Measurements from ENCODE around the gene JAK2. TPM values are rescaled to one million over a fixed set of nuclear protein-coding genes. Genes with fewer than 3 reads are reported as not detected.
"Not testable (repeated sequence)": the region's sequence is repeated elsewhere in the genome, so short reads cannot be mapped to it uniquely, and the experiment has no call there.

JAK2 gene
- 10 to 100 TPM; 10.8 to 17.0 (median 12.8) TPM for polyA plus RNA-seq (ENCODE audit: insufficient read length in 10 of 10)
- long read RNA-seq, donor 1 = 0 reads
- long read RNA-seq, donor 2, partial matches to known transcripts = 0 of 1 reads
- long read RNA-seq, donor 2, other reads (novel, unspliced or antisense) = 0 of 1 reads
- long read RNA-seq, donor 3 = 0 reads
- long read RNA-seq, donor 4 = 0 reads
- long read RNA-seq, donor 5 = 0 reads
- long read RNA-seq, donor 6 = 0 reads
- long read RNA-seq, donor 7 = 0 reads
- long read RNA-seq, donor 8 = 0 reads
- long read RNA-seq, donor 9 = 0 reads

DNA sequence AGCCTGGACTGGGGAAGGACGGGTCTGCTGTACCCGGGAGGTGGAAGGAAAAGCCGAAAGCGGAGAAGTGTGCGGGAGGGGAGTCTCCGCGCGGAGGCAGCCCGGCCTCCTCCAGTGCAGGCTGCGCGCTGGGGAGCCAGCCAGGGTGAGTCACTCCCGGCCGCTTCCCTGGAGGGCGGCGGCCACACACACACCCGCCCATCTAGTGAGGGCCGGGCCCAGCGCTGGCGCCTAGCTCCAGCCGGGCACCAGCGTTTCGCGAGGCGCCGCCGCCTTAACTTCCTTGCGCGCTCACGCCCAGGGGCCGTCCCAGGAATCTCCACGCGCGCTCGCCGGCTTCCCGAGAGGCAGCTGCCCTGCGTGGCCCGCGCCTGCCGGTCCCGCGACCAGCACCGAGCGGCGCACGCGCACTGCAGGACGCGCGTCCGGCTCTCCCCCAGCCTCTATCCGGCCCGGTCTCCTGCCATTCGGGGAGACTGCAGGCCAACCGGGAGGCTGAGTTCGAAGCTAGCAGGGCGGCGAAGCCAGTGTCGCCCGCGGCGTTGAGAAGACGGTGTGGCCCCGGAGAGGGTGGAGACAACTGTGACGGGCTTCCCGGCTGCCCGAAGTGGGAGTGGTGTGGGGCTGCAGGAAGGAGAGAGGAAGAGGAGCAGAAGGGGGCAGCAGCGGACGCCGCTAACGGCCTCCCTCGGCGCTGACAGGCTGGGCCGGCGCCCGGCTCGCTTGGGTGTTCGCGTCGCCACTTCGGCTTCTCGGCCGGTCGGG is at the start of gene JAK2:
Gene JAK2 (plus strand): TSS at position 652 of the 765 bp plus-strand sequence. CDS start 36,716 bp downstream, outside the sequence.
- DNase-seq = peak; percentile 92 to 98 (median 93)

DNA sequence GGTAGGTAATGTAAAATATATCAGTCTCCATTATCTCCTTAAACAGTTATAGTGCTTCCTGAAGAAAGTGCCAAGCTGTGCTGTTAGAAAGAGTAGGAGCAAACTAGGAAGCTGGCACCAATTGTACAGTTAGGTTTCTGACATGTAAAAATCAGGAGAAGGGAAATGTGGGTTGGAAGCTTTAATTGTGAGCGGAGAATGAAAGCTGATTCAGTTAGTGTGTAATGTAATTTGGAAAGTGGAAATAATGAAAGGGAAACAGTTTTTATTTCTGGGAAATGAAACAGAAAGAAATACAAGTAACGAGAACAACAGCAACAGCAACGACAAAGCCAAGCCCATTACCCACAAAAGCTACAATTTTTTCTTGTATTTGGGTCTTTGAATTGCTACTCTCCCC is 48.8 kb upstream of the JAK2 start:
- no peak for DNase-seq

DNA sequence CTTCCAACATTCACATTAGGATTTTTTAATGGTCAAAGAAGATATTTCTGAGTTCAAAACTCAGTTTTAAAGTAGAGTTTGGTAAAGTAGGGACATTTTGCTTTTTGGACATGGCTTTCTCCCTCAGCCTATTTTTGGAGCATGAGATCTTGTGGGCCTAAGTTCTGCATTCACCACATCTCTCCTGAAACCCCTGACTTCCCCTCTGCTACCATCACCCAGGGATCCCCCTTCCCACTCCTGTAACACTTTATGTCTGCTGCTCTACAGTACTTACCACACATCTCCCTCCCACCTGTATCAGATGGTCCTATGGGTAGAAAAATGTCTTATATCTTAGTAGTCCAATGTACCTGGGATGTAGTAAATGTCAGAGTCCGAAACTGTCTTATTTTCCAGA is 48.2 kb upstream of the JAK2 start:
- no peak for DNase-seq

DNA sequence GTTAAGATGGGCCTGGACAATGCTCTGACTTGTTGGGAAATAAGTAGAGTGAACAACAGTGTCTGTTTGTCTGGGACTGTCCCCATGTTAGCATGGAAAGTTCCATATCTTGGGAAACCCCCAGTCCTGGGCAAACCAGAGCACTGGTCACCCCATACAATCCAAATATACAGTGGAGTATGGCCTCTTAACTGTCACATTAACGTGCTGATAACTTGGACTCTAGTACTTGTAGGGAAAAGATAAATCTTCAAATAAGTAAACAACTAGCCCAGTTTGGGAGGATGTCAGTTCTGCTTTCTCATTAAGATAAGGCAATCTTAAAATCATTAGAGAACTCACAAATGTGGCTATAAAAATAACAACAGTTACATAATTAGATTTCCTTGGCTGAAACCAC is 47.6 kb upstream of the JAK2 start:
- DNase-seq = no peak

DNA sequence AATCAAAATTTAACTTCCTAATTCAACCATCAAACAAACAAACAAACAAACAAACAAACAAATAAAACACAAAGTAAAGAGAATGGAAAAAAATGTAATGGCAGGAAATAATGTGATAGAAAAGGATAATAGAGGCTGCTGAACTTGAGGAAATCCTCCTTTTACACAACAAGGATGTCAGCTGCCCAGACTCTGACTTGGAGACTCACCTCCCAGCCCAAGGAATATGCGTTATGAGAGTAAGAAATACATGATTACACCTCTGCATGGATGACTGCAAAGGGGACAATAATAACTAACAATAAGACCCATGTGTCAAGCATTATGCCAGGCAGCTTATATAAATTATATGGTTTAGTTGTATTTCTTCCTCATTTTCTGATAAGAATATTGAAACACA is 46.6 kb upstream of the JAK2 start:
- DNase-seq = no peak

DNA sequence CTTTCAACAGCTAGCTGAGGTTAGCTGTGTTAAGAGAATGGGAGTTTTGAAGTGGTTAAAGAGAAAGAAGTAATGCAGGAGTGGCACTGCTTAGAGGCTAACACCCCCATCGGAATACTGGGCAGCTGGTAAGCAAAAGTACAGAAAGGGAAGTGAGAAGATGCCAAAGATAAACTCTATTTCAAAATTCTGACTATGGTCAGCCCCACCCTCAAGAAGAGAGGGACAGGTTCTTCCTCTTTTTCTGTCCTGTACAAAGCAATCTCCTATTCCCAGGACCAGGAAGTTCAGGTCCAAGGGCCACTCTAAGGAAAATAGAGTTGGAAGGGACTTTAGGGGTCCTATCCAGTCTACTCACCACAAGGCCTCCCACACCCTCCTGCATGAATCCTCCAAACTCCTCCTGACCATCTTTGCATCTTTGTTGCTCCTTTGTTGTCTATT is 45.9 kb upstream of the JAK2 start:
- peak in 2 of 3 donors; percentile 7 to 24 for DNase-seq

DNA sequence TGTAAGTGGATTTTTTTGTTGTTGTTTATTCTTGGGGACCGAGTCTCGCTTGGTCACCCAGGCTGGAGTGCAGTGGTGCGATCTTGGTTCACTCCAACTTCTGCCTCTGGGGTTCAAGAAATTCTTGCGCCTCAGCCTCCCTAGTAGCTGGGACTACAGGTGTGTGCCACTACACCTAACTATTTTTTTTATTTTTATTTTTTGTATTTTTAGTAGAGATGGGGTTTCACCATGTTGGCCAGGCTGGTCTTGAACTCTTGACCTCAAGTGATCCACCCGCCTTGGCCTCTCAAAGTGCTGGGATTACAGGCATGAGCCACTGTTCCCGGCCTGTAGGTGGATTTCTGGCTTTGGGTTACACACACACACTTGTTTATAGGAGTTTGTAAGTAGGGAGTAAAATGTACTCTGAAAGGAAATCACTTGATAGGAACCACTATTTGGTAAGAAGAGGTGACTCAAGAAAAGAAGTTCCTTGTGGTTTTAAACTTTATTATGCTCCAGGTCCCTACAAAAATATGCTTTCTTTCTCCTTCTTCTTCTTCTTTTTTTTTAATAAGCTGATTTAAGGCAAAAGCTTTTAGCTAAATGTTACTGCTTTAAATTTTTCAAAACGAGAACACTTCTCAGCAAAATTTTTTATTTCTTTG is 42.9 kb upstream of the JAK2 start:
- not testable (repeated sequence) for DNase-seq

DNA sequence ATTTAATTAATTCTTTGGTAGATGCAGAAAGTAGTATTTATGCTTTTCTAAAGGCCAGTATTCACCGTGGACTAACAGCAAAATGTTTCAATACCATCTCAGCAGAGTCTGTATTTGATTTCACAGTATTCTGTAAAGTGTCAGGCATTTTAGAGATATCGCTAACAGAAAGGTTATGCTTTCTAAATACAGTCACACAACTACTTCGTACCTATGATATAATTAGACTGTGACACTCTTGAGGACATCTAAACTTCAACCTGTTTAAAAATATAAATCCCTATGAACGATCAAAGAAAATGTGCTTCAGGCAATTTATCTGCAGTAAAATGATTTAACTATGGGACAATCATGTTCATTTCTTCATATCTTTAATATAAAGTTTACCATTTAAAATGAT is 41.7 kb upstream of the JAK2 start:
- no peak for DNase-seq

DNA sequence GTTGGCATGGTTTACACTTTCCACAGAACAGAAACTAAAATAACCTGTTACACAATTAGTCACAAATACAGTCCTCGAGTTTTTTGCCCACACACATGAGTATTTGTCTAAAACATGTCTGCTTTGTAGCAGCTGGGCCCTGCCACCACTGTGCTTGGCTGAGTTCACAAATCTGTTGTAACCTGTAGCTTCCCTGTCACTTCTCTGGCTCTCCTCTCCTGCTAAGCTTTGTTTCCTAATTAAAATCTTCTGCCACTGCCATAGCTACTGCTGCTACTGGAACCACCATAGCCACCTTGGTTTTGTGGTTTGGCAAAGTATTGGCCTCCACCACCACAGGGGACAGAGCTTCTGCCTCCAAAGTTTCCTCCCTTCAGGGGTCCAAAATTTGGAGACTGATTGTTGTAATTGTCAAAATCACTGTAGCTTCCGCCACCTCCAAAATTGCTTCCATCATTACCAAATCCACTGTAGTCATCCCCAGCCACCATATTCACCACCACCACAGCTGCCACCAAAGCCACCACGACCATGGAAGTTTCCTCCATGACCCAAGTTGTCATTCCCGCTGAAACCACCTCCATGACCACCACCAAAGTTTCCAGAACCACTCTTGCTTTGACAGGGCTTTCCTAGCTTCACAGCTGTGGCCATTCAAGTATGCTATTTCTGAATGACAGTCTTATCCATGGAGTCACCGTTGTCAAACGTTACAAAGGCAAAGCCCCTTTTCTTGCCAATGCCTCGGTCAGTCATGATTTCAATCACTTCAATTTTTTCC is 40.5 kb upstream of the JAK2 start:
- DNase-seq = not testable (repeated sequence)

DNA sequence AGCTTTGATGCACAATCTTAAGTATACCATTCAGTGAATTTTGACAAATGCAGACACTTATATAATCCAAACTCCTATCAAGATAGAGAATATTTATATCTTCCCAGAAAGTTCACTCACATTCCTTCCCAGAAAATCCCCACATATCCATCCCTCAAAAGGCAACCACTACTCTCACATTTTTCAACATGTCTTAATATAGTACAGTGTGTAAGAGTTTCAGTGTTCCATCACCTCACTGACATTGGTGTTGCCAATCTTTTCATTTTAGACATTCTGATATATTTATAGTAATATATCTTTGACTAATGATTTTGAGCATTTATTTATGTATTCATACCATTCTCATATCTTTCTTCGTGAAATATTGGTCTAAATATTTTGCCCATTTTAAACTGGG is 38.1 kb upstream of the JAK2 start:
- DNase-seq = no peak

DNA sequence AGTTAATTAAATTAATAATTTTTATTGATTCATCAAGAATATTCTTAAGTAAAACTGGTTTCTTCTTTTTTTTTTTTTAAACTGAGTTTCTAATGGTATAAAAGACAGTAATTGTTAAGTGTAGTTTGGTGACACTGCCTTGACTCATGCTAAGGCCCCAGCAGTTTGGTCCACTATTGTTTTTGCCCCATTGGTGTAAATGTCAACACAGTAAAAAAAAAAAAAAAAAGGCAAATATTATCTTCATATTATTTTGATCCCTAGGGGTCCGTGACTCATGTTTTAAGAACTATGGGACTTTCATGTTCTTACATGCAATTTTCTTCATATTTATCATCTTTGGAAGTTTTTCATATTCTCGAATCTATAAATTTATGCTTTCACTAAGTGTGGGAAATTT is 29.2 kb upstream of the JAK2 start:
- DNase-seq = no peak

DNA sequence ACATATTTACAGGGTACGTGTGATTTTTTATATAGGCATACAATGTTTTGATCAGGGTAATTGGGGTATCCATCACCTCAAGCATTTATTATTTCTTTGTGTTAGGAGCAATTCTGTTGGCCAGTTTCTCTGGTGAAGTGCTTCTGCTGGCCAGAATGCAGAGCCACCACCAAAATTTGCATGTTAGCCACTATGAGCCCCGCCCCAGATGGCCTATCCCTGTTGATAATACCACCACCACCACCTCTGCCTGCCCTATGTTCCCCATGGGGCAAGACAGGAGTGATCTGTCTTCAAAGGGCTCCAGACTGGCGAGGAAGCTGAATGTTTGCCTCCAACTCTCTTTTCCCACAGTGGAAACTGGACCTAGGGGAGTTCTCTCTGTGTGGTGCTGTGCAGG is 26.0 kb upstream of the JAK2 start:
- no peak for DNase-seq

DNA sequence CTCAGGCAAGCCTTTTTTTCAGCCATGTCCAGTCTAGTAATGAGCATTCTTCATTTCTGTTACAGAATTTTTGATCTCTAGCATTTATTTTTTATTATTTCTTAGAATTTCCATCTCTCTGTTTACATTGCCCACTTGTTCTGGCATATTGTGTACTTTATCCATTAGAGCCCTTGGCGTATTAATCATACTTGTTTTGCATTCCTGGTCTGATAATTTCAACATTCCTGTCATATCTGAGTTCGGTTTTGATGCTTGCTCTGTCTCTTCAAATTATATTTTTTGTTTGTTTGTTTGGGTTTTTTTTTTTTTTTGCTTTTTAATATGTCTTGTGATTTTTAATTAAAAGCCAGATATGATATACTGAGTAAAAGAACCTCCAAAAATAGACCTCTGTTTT is 23.0 kb upstream of the JAK2 start:
- DNase-seq = no peak

DNA sequence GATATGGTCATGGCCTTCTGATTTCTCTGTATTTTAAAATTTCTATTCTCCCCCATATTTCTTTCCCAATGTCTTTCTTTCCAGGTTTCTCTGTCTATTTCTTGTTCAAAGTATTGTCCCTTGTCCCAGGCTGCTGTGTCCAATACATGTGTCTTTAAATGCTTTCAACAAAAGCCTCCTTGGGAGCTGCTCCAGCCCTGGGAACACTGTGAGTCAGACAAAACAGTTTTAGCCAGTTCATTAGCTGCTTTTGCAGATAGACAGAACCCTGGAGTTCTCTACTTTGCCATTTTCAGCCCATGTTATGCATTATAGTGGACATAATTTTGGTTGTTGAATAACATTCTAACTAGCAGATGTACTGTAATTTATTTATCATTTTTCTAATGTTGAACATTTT is 20.5 kb upstream of the JAK2 start:
- DNase-seq = no peak

DNA sequence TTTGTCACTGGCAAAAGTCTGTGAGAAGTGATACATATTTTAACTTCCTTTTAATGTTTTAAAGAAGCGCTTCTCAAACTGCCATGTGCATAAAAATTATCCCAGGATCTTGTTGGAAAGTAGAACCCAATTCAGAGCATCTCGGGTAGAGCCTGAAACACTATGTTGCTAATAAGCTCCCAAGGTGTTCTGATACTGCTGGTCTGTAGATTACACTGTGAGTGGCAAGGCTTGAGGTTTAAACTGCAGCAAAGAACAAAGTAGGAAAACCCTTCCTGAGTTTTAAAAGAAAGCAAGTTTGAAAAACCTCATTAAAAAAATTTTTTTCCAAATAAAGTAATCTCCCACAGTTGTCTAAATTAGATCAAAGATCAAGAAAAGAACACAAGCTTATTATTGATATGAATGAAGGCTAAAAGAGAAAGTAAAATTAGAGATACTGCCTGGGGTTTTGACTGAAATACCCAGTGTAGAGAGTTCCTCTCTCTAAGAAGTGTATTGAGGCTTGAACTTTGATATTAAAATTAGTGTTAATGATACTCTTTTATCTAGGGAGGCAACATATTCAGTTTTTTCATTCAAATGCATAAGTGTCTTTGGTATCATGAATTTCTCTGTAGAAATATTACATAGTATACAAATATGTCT is 19.8 kb upstream of the JAK2 start:
- no peak for DNase-seq

DNA sequence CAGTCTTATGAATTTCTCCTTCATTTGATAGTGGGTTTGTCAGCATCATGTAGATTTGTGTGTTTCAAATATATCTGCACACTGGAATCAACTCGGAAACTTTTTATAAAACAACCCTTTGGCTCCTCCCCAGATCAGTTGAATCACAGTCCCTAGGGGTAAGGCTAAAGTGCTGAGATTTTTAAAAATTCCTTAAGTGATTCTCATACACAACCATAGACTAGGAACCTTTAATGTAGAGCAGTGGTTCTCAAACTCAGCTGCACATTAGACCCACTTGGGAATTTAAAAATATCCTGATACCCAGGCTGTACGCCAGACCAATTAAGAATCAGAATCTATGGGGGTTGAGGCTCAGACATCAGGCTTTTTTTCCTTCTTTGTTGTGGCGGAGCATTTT is 17.5 kb upstream of the JAK2 start:
- DNase-seq = peak in 1 of 3 donors; percentile 19

DNA sequence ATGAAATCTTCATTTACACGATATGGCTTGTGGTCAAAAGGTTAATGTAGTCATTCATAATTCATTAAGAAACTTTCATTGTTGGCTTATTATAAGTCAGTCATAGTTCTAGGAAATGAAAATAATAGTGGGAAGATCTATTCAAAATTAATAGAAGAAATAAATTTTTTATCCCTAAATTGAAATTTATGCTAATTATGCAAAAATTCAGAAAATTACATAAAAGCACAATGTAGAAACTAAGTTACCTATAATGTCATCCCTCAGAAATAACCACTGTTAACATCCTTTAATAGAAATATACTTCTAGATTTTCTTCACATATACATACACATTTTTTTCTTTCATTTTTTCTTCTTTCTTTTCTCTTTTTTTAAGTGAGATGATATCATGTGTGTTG is 15.9 kb upstream of the JAK2 start:
- DNase-seq = no peak

DNA sequence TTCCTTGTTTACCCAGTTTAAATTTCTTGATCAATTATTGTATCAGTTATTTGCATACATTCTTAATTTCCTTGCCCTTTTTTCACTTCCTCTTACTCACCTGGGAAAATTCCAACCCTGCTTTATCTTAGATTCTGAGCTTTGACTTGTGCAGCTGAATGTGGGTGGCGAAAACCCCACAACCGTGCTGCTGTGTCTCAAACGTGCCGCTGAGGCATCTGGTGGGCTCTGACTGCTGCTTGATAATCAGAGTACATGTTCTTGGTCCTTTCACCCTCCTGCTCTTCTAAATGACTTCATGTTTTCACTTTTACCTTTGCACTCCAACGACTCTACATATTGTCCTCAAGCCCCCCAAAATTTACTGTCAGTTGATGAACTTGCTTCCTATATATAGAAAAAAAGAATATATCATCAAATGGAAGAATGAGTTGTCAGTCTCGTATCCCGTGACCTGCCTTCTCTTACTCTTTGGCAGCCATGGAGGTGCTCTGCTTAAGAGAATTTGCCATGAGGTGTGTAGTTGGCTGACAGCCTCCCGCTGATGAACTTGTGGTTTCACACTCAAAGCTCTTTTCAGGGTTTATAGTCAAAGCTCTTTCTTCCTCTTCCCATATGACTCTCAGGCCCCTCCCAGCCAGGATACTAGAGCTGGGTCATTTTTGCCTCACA is 14.0 kb upstream of the JAK2 start:
- no peak for DNase-seq

DNA sequence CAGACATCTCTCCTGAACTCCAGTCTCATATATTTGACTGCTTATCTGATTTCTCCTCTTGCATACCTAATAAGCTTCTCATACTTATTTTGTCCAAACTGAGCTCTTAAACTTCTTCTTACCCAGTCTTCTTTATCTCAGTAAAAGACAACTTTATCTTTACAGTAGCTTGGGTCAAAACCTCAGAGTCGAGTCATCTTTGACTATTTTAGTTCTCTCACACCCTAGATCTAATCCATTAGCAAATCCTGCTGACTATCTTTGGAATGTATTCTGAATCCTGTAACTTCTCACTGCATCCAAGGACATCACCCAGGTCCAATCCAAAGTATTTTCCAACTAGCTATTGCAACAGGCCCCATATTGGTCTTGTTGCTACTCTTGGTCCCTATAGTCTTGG is 11.8 kb upstream of the JAK2 start:
- DNase-seq = no peak

DNA sequence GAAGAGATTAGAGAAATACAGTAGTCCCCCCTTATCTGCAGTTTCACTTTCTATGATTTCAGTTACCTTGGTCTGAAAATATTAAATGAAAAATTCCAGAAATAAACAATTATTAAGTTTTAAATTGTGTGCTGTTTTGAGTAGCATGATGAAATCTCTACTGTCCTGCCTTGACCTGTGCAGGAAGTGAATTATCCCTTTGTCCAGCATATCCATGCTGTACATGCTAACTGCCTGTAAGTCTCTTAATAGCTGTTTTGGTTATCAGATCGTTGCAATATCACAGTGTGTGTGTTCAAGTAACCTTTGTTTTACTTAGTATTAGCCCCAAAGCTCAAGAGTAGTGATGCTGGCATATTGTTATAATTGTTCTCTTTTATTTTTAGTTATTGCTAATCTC is 11.2 kb upstream of the JAK2 start:
- no peak for DNase-seq

DNA sequence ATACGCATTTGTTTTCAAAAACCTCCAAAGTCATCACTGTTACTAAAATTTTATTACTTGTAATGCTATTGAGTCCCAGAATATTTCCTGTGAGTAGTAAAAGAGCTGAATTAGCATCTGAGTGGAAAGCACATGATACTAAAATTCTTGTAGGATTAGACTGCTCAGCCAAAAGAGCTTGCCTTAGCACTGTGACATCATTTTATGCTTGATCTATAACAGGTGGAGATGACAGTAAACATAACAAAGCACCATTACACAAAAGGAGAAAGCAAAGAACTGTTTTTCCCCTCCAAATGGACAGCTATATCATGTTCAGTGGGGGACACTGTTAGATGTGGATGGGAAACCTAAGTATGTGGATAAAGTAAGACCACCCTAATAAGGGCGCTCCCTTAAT is 5.8 kb upstream of the JAK2 start:
- peak in 1 of 3 donors; percentile 43 for DNase-seq
